Uterus (tissue), 2 donors: Measurements from ENCODE around the gene ARVCF.

Source experiments
- CTCF ChIP-seq, 4 experiments: fragments of 200-600 bp in 2 of 4; fragments of 450-650 bp in 2 of 4; sonication (generic) in 2 of 4; IDR thresholded peaks; one replicate each; pipeline ENCODE4 v1.5.1; 2016 to 2019; ENCODE audit warnings: antibody characterized with exemption in 4 of 4, mild to moderate bottlenecking in 2 of 4, moderate library complexity in 1 of 4
- POLR2A ChIP-seq, 2 donors: fragments of 450-650 bp; IDR thresholded peaks; one replicate each; pipeline ENCODE4 v1.6.1; 2016; ENCODE audit warnings: antibody characterized with exemption in 2 of 2, mild to moderate bottlenecking in 1 of 2, moderate library complexity in 1 of 2

GRCh38 chr22:20062766-20063083 lies 46.1 kb upstream of the ARVCF start:
- no peak for TF ChIP-seq CTCF (IDR thresholded peaks at IDR 0.05)
- TF ChIP-seq POLR2A (IDR thresholded peaks at IDR 0.05), result no peak
